H7 (cell line): ENCODE measurements around the gene PTPRT. TPM values are rescaled to one million over a fixed set of nuclear protein-coding genes. Genes with fewer than 3 reads are reported as not detected.

Experiments used
- DNase-seq: peaks from one replicate; pipeline ENCODE4 v3.0.0; 2012
- H3K27me3 ChIP-seq: 2 replicates; pipeline ENCODE4 v1.6.0; 2011; ENCODE audit warnings: mild to moderate bottlenecking, low read length; ENCODE audit not compliant: control insufficient read depth, insufficient read depth
- H3K36me3 ChIP-seq: replicated peaks from 2 replicates; pipeline ENCODE4 v1.5.1; 2011; ENCODE audit warnings: low read length; ENCODE audit not compliant: control insufficient read depth, insufficient read depth
- H3K4me3 ChIP-seq: 2 replicates; pipeline ENCODE4 v1.5.1; 2011; ENCODE audit warnings: low read depth, mild to moderate bottlenecking, control low read depth, low read length, moderate library complexity; ENCODE audit not compliant: insufficient read depth
- total RNA-seq: library from RNA; depleted of rRNA; stranded (reverse); fragments of >200 nt; shearing (Covaris generic); gene quantifications from 2 replicates; pipeline ENCODE4 v1.2.3, GENCODE V29; 2014

Gene PTPRT
- total RNA-seq, 1 experiment from 2014 or later, result 0.07 TPM

GRCh38 chr20:42309050-42309449 lies 880.7 kb downstream of the PTPRT start:
- Histone ChIP-seq H3K36me3 (no peaks in the 10 kb centered on the region), H3K4me3 (no peak overlapping the region), H3K27me3 (no peaks in the 10 kb centered on the region)
- peak; percentile 1 for DNase-seq

GRCh38 chr20:42308171-42308570 lies 881.5 kb downstream of the PTPRT start:
- no peaks in the 10 kb centered on the region for H3K27me3 ChIP-seq
- no peak for DNase-seq
- H3K36me3 ChIP-seq, result no peaks in the 10 kb centered on the region
- H3K4me3 ChIP-seq, result no peak overlapping the region

GRCh38 chr20:42295592-42295991 lies 894.1 kb downstream of the PTPRT start:
- H3K36me3 ChIP-seq, result no peaks in the 10 kb centered on the region
- H3K27me3 ChIP-seq, result no peaks in the 10 kb centered on the region
- no peak for DNase-seq
- no peak overlapping the region for H3K4me3 ChIP-seq

- Histone ChIP-seq H3K36me3 (no peaks in the 10 kb centered on the region), H3K4me3 (no peak overlapping the region), H3K27me3 (no peaks in the 10 kb centered on the region)
- no peak for DNase-seq
Measured at GRCh38 chr20:42294976-42295375, 894.7 kb downstream of the PTPRT start.

GRCh38 chr20:42281801-42282200 lies 907.9 kb downstream of the PTPRT start:
- no peaks in the 10 kb centered on the region for H3K36me3 ChIP-seq
- DNase-seq, result no peak

GRCh38 chr20:42276718-42277602 lies 912.7 kb downstream of the PTPRT start:
- no peak for DNase-seq
- Histone ChIP-seq H3K4me3 (no peak overlapping the region), H3K36me3 (no peaks in the 10 kb centered on the region), H3K27me3 (peaks cover 1% of the 10 kb centered on the region; the same call in 1 of the 2 replicates)

More at GRCh38 chr20:42281801-42282200, 907.9 kb downstream of the PTPRT start:
- Histone ChIP-seq H3K27me3 (peaks cover 1% of the 10 kb centered on the region; the same call in 1 of the 2 replicates), H3K4me3 (no peak overlapping the region)

- DNase-seq, result no peak
- H3K4me3 ChIP-seq, result no peak overlapping the region
- no peaks in the 10 kb centered on the region for H3K36me3 ChIP-seq
- H3K27me3 ChIP-seq, result peaks cover 1% of the 10 kb centered on the region; the same call in 1 of the 2 replicates
Measured at GRCh38 chr20:42274986-42275385, 914.7 kb downstream of the PTPRT start.

GRCh38 chr20:42272516-42272915 lies 917.2 kb downstream of the PTPRT start:
- DNase-seq, result no peak
- Histone ChIP-seq H3K4me3 (no peak overlapping the region), H3K27me3 (peaks cover under 1% of the 10 kb centered on the region; the same call in 1 of the 2 replicates), H3K36me3 (no peaks in the 10 kb centered on the region)

GRCh38 chr20:42270539-42270938 lies 919.2 kb downstream of the PTPRT start:
- Histone ChIP-seq H3K36me3 (no peaks in the 10 kb centered on the region), H3K4me3 (no peak overlapping the region), H3K27me3 (no peaks in the 10 kb centered on the region)
- no peak for DNase-seq

- Histone ChIP-seq H3K27me3 (no peaks in the 10 kb centered on the region), H3K4me3 (no peak overlapping the region), H3K36me3 (no peaks in the 10 kb centered on the region)
- DNase-seq, result no peak
Measured at GRCh38 chr20:42267793-42268384, 921.8 kb downstream of the PTPRT start.

- DNase-seq, result no peak
- H3K27me3 ChIP-seq, result no peaks in the 10 kb centered on the region
- H3K36me3 ChIP-seq, result no peaks in the 10 kb centered on the region
- no peak overlapping the region for H3K4me3 ChIP-seq
Measured at GRCh38 chr20:42261766-42262270, 927.9 kb downstream of the PTPRT start.

GRCh38 chr20:42260184-42260583 lies 929.5 kb downstream of the PTPRT start:
- Histone ChIP-seq H3K36me3 (no peaks in the 10 kb centered on the region), H3K4me3 (no peak overlapping the region), H3K27me3 (no peaks in the 10 kb centered on the region)
- no peak for DNase-seq

GRCh38 chr20:42259389-42259788 lies 930.3 kb downstream of the PTPRT start:
- Histone ChIP-seq H3K4me3 (no peak overlapping the region), H3K36me3 (no peaks in the 10 kb centered on the region), H3K27me3 (no peaks in the 10 kb centered on the region)
- no peak for DNase-seq

GRCh38 chr20:42258564-42259302 lies 931.0 kb downstream of the PTPRT start:
- Histone ChIP-seq H3K27me3 (no peaks in the 10 kb centered on the region), H3K4me3 (no peak overlapping the region), H3K36me3 (no peaks in the 10 kb centered on the region)
- no peak for DNase-seq
